ENCODE measurements around the gene RPL31.

- no peak for TF ChIP-seq CTCF (IDR thresholded peaks at IDR 0.05; ENCODE audit: insufficient read depth, low read length)
- TF ChIP-seq POLR2AphosphoS5 (IDR thresholded peaks at IDR 0.05; ENCODE audit: low read depth): no peak
- no peak for TF ChIP-seq GABPA (IDR thresholded peaks at IDR 0.05; ENCODE audit: low read depth)
Measured at GRCh38 chr2:100982431-100982861, 19.6 kb upstream of the RPL31 start.
